HEK293 (cell line): ENCODE measurements around the gene GOLIM4.

Experiments used
- CTCF ChIA-PET: fragments of 350-600 bp; formaldehyde crosslinking; extraction: SDS; loops from one replicate; lab custom pipeline; 2021; ENCODE audit warnings: antibody characterized with exemption; lab: Yijun Ruan, JAX
- POLR2A ChIA-PET: fragments of 300-600 bp; formaldehyde crosslinking; extraction: SDS; loops from one replicate; lab custom pipeline; 2020; ENCODE audit warnings: antibody characterized with exemption, inconsistent platforms; lab: Yijun Ruan, JAX
- H3K27ac ChIP-seq: fragments of 200-500 bp; sonication (Bioruptor generic); 2 replicates; pipeline ENCODE4 v1.5.1; 2014; ENCODE audit warnings: low read depth, low read length, control low read depth, inconsistent platforms; ENCODE audit errors: extremely low read depth
- H3K36me3 ChIP-seq, 2 experiments: fragments of 200-500 bp in 1 of 2; sonication (Bioruptor generic) in 1 of 2; 1 replicate in 1 of 2; 2 replicates in 1 of 2; pipeline ENCODE4 v1.5.1; 2014 to 2017; ENCODE audit warnings: inconsistent platforms in 2 of 2, low read length in 2 of 2; ENCODE audit not compliant: control insufficient read depth in 2 of 2, insufficient read depth in 1 of 2
- H3K4me1 ChIP-seq: fragments of 200-500 bp; sonication (Bioruptor generic); 2 replicates; pipeline ENCODE4 v1.5.1; 2014; ENCODE audit warnings: mild to moderate bottlenecking, low read length, inconsistent platforms; ENCODE audit not compliant: control insufficient read depth, insufficient read depth
- H3K4me3 ChIP-seq: 2 replicates; pipeline ENCODE4 v1.5.1; 2011; ENCODE audit warnings: low read depth, mild to moderate bottlenecking, control low read depth, low read length, moderate library complexity
- H3K9me3 ChIP-seq: fragments of 200-500 bp; sonication (Bioruptor generic); 2 replicates; pipeline ENCODE4 v1.5.1; 2014; ENCODE audit warnings: low read depth, low read length, inconsistent platforms; ENCODE audit not compliant: control insufficient read depth, insufficient read depth
- HOXC10 ChIP-seq: sonication (generic); formaldehyde crosslinking; IDR thresholded peaks from 2 replicates; pipeline ENCODE4 v1.8.1; 2023; ENCODE audit warnings: mild to moderate bottlenecking, missing genetic modification reagents
- MEIS1 ChIP-seq: sonication (generic); formaldehyde crosslinking; IDR thresholded peaks from 2 replicates; pipeline ENCODE4 v1.8.1; 2022; ENCODE audit warnings: missing genetic modification reagents, mild to moderate bottlenecking, borderline replicate concordance
- MZF1 ChIP-seq: fragments of 450-650 bp; formaldehyde crosslinking; IDR thresholded peaks from 2 replicates; pipeline ENCODE4 v1.5.1; 2017; ENCODE audit warnings: missing biosample characterization, missing genetic modification characterization, borderline replicate concordance
- OSR2 ChIP-seq: fragments of 450-650 bp; formaldehyde crosslinking; IDR thresholded peaks from 2 replicates; pipeline ENCODE4 v1.5.1; 2016; ENCODE audit warnings: missing biosample characterization, missing genetic modification characterization
- ZBTB20 ChIP-seq: fragments of 450-650 bp; formaldehyde crosslinking; IDR thresholded peaks from 2 replicates; pipeline ENCODE4 v1.5.1; 2016; ENCODE audit warnings: missing biosample characterization, missing genetic modification characterization
- ZFHX2 ChIP-seq: fragments of 450-650 bp; formaldehyde crosslinking; conservative IDR thresholded peaks from 2 replicates; pipeline ENCODE4 v1.5.1; 2016; ENCODE audit warnings: missing biosample characterization, missing genetic modification characterization
- ZNF184 ChIP-seq: fragments of 450-650 bp; IDR thresholded peaks from 2 replicates; pipeline ENCODE4 v1.5.1; 2018; ENCODE audit warnings: missing biosample characterization, mild to moderate bottlenecking, missing genetic modification characterization
- ZNF202 ChIP-seq: fragments of 450-650 bp; formaldehyde crosslinking; IDR thresholded peaks from 2 replicates; pipeline ENCODE4 v1.5.1; 2016; ENCODE audit warnings: missing biosample characterization, missing genetic modification characterization, borderline replicate concordance
- ZNF423 ChIP-seq: fragments of 450-650 bp; formaldehyde crosslinking; IDR thresholded peaks from 2 replicates; pipeline ENCODE4 v1.5.1; 2016; ENCODE audit warnings: missing biosample characterization, missing genetic modification characterization
- ZNF518A ChIP-seq: fragments of 450-650 bp; formaldehyde crosslinking; conservative IDR thresholded peaks from 2 replicates; pipeline ENCODE4 v1.5.1; 2016; ENCODE audit warnings: low read depth, missing biosample characterization, missing genetic modification characterization
- ZNF624 ChIP-seq: fragments of 450-650 bp; formaldehyde crosslinking; IDR thresholded peaks from 2 replicates; pipeline ENCODE4 v1.5.1; 2017; ENCODE audit warnings: missing biosample characterization, missing genetic modification characterization
- ZNF677 ChIP-seq: fragments of 450-650 bp; IDR thresholded peaks from 2 replicates; pipeline ENCODE4 v1.5.0; 2018; ENCODE audit warnings: missing biosample characterization, mild to moderate bottlenecking, missing genetic modification characterization, moderate library complexity
- ZNF707 ChIP-seq: fragments of 450-650 bp; formaldehyde crosslinking; IDR thresholded peaks from 2 replicates; pipeline ENCODE4 v1.5.1; 2016; ENCODE audit warnings: missing biosample characterization, missing genetic modification characterization
- ZNF76 ChIP-seq: fragments of 450-650 bp; formaldehyde crosslinking; IDR thresholded peaks from 2 replicates; pipeline ENCODE4; 2016; ENCODE audit warnings: low read depth, missing biosample characterization, missing genetic modification characterization, borderline replicate concordance
- ZNF777 ChIP-seq: fragments of 450-650 bp; formaldehyde crosslinking; IDR thresholded peaks from 2 replicates; pipeline ENCODE4 v1.5.1; 2017; ENCODE audit warnings: missing biosample characterization, missing genetic modification characterization, borderline replicate concordance
- ZNF791 ChIP-seq: fragments of 450-650 bp; formaldehyde crosslinking; IDR thresholded peaks from 2 replicates; pipeline ENCODE4 v1.5.1; 2016; ENCODE audit warnings: missing biosample characterization, missing genetic modification characterization
- TF ChIP-seq, protein P1 (sequence below): fragments of 450-650 bp; formaldehyde crosslinking; IDR thresholded peaks from 2 replicates; pipeline ENCODE4 v1.5.1; 2016; ENCODE audit warnings: missing biosample characterization, missing genetic modification characterization, borderline replicate concordance
- TF ChIP-seq, protein P2 (sequence below): fragments of 450-650 bp; formaldehyde crosslinking; IDR thresholded peaks from 2 replicates; pipeline ENCODE4 v1.5.1; 2016; ENCODE audit warnings: missing biosample characterization, missing genetic modification characterization

The GOLIM4 gene

GRCh38 chr3:167998253-167998652 lies 97.5 kb downstream of the GOLIM4 start:
- Histone ChIP-seq H3K4me3 (no peak overlapping the region), H3K9me3 (no peaks in the 10 kb centered on the region), H3K27ac (no peak overlapping the region), H3K36me3 (no peaks in the 10 kb centered on the region), H3K4me1 (no peaks in the 10 kb centered on the region)
- POLR2A ChIA-PET: no interaction called here
- CTCF ChIA-PET: no interaction called here
- TF ChIP-seq ZNF202 (tag by site-specific recombination): no peak
- no peak for TF ChIP-seq ZNF777 (tag by site-specific recombination)
- TF ChIP-seq, protein P1, sequence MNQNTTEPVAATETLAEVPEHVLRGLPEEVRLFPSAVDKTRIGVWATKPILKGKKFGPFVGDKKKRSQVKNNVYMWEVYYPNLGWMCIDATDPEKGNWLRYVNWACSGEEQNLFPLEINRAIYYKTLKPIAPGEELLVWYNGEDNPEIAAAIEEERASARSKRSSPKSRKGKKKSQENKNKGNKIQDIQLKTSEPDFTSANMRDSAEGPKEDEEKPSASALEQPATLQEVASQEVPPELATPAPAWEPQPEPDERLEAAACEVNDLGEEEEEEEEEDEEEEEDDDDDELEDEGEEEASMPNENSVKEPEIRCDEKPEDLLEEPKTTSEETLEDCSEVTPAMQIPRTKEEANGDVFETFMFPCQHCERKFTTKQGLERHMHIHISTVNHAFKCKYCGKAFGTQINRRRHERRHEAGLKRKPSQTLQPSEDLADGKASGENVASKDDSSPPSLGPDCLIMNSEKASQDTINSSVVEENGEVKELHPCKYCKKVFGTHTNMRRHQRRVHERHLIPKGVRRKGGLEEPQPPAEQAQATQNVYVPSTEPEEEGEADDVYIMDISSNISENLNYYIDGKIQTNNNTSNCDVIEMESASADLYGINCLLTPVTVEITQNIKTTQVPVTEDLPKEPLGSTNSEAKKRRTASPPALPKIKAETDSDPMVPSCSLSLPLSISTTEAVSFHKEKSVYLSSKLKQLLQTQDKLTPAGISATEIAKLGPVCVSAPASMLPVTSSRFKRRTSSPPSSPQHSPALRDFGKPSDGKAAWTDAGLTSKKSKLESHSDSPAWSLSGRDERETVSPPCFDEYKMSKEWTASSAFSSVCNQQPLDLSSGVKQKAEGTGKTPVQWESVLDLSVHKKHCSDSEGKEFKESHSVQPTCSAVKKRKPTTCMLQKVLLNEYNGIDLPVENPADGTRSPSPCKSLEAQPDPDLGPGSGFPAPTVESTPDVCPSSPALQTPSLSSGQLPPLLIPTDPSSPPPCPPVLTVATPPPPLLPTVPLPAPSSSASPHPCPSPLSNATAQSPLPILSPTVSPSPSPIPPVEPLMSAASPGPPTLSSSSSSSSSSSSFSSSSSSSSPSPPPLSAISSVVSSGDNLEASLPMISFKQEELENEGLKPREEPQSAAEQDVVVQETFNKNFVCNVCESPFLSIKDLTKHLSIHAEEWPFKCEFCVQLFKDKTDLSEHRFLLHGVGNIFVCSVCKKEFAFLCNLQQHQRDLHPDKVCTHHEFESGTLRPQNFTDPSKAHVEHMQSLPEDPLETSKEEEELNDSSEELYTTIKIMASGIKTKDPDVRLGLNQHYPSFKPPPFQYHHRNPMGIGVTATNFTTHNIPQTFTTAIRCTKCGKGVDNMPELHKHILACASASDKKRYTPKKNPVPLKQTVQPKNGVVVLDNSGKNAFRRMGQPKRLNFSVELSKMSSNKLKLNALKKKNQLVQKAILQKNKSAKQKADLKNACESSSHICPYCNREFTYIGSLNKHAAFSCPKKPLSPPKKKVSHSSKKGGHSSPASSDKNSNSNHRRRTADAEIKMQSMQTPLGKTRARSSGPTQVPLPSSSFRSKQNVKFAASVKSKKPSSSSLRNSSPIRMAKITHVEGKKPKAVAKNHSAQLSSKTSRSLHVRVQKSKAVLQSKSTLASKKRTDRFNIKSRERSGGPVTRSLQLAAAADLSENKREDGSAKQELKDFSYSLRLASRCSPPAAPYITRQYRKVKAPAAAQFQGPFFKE (tag by site-specific recombination): no peak

- Histone ChIP-seq H3K9me3 (no peaks in the 10 kb centered on the region), H3K4me1 (no peaks in the 10 kb centered on the region), H3K27ac (no peak overlapping the region), H3K36me3 (no peaks in the 10 kb centered on the region), H3K4me3 (no peak overlapping the region)
- ChIA-PET CTCF (interaction anchor here (1.3 kb wide), 1 partner anchor 43 kb away, joined by 3 read pairs; no protein-coding TSS in a partner anchor), POLR2A (no interaction called here)
- no peak for TF ChIP-seq MZF1 (tag by site-specific recombination)
- no peak for TF ChIP-seq ZFHX2 (tag by site-specific recombination)
- TF ChIP-seq ZBTB20 (tag by site-specific recombination): no peak
- TF ChIP-seq, protein P2, sequence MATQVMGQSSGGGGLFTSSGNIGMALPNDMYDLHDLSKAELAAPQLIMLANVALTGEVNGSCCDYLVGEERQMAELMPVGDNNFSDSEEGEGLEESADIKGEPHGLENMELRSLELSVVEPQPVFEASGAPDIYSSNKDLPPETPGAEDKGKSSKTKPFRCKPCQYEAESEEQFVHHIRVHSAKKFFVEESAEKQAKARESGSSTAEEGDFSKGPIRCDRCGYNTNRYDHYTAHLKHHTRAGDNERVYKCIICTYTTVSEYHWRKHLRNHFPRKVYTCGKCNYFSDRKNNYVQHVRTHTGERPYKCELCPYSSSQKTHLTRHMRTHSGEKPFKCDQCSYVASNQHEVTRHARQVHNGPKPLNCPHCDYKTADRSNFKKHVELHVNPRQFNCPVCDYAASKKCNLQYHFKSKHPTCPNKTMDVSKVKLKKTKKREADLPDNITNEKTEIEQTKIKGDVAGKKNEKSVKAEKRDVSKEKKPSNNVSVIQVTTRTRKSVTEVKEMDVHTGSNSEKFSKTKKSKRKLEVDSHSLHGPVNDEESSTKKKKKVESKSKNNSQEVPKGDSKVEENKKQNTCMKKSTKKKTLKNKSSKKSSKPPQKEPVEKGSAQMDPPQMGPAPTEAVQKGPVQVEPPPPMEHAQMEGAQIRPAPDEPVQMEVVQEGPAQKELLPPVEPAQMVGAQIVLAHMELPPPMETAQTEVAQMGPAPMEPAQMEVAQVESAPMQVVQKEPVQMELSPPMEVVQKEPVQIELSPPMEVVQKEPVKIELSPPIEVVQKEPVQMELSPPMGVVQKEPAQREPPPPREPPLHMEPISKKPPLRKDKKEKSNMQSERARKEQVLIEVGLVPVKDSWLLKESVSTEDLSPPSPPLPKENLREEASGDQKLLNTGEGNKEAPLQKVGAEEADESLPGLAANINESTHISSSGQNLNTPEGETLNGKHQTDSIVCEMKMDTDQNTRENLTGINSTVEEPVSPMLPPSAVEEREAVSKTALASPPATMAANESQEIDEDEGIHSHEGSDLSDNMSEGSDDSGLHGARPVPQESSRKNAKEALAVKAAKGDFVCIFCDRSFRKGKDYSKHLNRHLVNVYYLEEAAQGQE (tag by site-specific recombination): peak; percentile 70
- TF ChIP-seq ZNF677 (tag by site-specific recombination): no peak
Measured at GRCh38 chr3:167996514-167996913, 99.2 kb downstream of the GOLIM4 start.

DNA sequence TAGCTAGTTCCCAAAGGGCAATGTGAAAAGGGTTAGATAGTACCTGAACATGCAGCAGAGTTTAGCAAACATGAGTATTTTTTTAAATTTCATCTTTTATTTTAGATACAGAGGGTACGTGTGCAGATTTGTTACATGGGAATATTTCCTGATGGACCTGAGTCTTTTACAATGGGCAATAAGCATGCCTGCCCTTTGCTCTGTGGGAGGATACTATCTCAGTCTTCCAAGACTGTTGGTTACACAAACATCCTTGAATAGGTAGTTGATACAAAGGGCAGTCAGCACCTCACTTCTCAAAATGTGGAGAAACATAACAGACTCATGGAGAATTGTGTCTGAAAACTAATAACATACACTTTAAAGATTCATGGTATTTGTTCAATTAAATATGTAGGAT lies 103.3 kb downstream of the GOLIM4 start:
- POLR2A ChIA-PET: no interaction called here
- no peak overlapping the region for H3K27ac ChIP-seq
- H3K4me3 ChIP-seq: no peak overlapping the region
- no peaks in the 10 kb centered on the region for H3K9me3 ChIP-seq
- CTCF ChIA-PET: no interaction called here
- no peaks in the 10 kb centered on the region for H3K36me3 ChIP-seq
- H3K4me1 ChIP-seq: no peaks in the 10 kb centered on the region
- TF ChIP-seq ZNF624 (no peak), HOXC10 (CRISPR knock-in tag) (no peak), ZNF423 (tag by site-specific recombination) (no peak), ZBTB20 (tag by site-specific recombination) (no peak), ZNF184 (no peak), ZNF791 (no peak), ZNF76 (tag by site-specific recombination) (no peak), ZNF518A (no peak), MEIS1 (CRISPR knock-in tag) (no peak), OSR2 (tag by site-specific recombination) (no peak), ZNF707 (tag by site-specific recombination) (no peak)
